OCI-LY7 (cell line): ENCODE data around the gene ADORA2A. TPM values are rescaled to one million over a fixed set of nuclear protein-coding genes. Genes with fewer than 3 reads are reported as not detected.

Source experiments
- BruUV-seq: library from RNA; stranded (reverse); fragments of 400-500 nt; replicated peaks from 2 replicates; lab custom pipeline; 2021; lab: Mats Ljungman, UMichigan
- CTCF ChIA-PET: fragments of 300-600 bp; sonication (Branson Sonifier 250); formaldehyde crosslinking; loops from one replicate; lab custom pipeline; 2022; ENCODE audit warnings: antibody characterized with exemption; ENCODE audit not compliant: unreplicated experiment; lab: Charles Lee
- POLR2A ChIA-PET: fragments of 300-600 bp; sonication (Branson Sonifier 250); formaldehyde crosslinking; loops from one replicate; lab custom pipeline; 2022; ENCODE audit warnings: antibody characterized with exemption; lab: Charles Lee
- DNase-seq: peaks from one replicate; pipeline ENCODE4 v3.0.0-alpha.2; 2015; ENCODE audit warnings: low spot score
- H2AFZ ChIP-seq: fragments of 200-600 bp; sonication (generic), shearing (Covaris generic); 2 replicates; pipeline ENCODE4 v1.6.1; 2014; ENCODE audit warnings: mild to moderate bottlenecking, antibody characterized with exemption, low read length, moderate library complexity
- H3K27ac ChIP-seq: fragments of 200-600 bp; sonication (generic); 2 replicates; pipeline ENCODE4 v1.5.1; 2014; ENCODE audit warnings: mixed run types, low read depth, mild to moderate bottlenecking, moderate library complexity, low read length, inconsistent platforms; ENCODE audit not compliant: poor library complexity, severe bottlenecking
- H3K36me3 ChIP-seq: fragments of 200-600 bp; sonication (generic); 2 replicates; pipeline ENCODE4 v1.6.1; 2014; ENCODE audit warnings: mild to moderate bottlenecking, antibody characterized with exemption, low read length, moderate library complexity, mixed read lengths; ENCODE audit not compliant: insufficient read depth
- H3K4me1 ChIP-seq: fragments of 200-600 bp; sonication (generic); 2 replicates; pipeline ENCODE4 v1.5.1; 2014; ENCODE audit warnings: mild to moderate bottlenecking, low read length; ENCODE audit not compliant: insufficient read depth, poor library complexity, severe bottlenecking
- H3K4me2 ChIP-seq: fragments of 200-600 bp; sonication (generic); 2 replicates; pipeline ENCODE4 v1.6.1; 2014; ENCODE audit warnings: mild to moderate bottlenecking, low read length
- H3K4me3 ChIP-seq: fragments of 200-600 bp; sonication (generic); 2 replicates; pipeline ENCODE4 v1.5.1; 2014; ENCODE audit warnings: mild to moderate bottlenecking, low read depth, low read length; ENCODE audit not compliant: poor library complexity, severe bottlenecking
- H3K79me2 ChIP-seq: fragments of 200-600 bp; sonication (generic); 2 replicates; pipeline ENCODE4 v1.6.1; 2016; ENCODE audit warnings: low read depth, mild to moderate bottlenecking, low read length, moderate library complexity, mixed read lengths; ENCODE audit not compliant: insufficient read depth
- H3K9me2 ChIP-seq: fragments of 200-600 bp; sonication (generic); 2 replicates; pipeline ENCODE4 v1.6.1; 2016; ENCODE audit warnings: mild to moderate bottlenecking, low read length, mixed read lengths; ENCODE audit not compliant: insufficient read depth
- H3K9me3 ChIP-seq: fragments of 200-600 bp; sonication (generic); 2 replicates; pipeline ENCODE4 v1.6.1; 2014; ENCODE audit warnings: mild to moderate bottlenecking, mixed run types, low read length, mixed read lengths
- H4K20me1 ChIP-seq: fragments of 200-600 bp; sonication (generic); 2 replicates; pipeline ENCODE4 v1.6.1; 2014; ENCODE audit warnings: mild to moderate bottlenecking, antibody characterized with exemption, low read length, moderate library complexity, mixed read lengths; ENCODE audit not compliant: insufficient read depth
- CTCF ChIP-seq: fragments of 200-600 bp; sonication (generic); conservative IDR thresholded peaks from 2 replicates; pipeline ENCODE4 v1.5.1; 2014; ENCODE audit warnings: mild to moderate bottlenecking, antibody characterized with exemption, low read length, moderate library complexity, mixed read lengths
- EZH2phosphoT487 ChIP-seq: fragments of 200-600 bp; sonication (generic); IDR thresholded peaks from 2 replicates; pipeline ENCODE4 v1.6.1; 2018; ENCODE audit warnings: low read depth, borderline replicate concordance, mild to moderate bottlenecking, mixed run types, antibody characterized with exemption, low read length, moderate library complexity, mixed read lengths
- intact Hi-C: fragments of 100-400 bp; cut with micrococcal nuclease; formaldehyde crosslinking; loops from one replicate; pipeline ENCODE4 v1.10.0; 2022; ENCODE audit not compliant: unreplicated experiment
- total RNA-seq, 2 experiments: library from RNA; depleted of rRNA in 1 of 2; stranded (reverse); fragments of >200 nt in 1 of 2; shearing (Covaris generic) in 1 of 2; gene quantifications; 2 replicates each; pipeline ENCODE4 v1.2.3, GENCODE V29; 2014 to 2022

Gene ADORA2A
- total RNA-seq, 2 experiments from 2014 or later: 35.0 to 35.7 TPM

- DNase-seq: no peak
- Histone ChIP-seq H3K9me3 (no peaks in the 10 kb centered on the region), H3K4me1 (no peaks in the 10 kb centered on the region), H3K4me2 (no peak overlapping the region), H3K79me2 (no peaks in the 10 kb centered on the region), H2AFZ (no peak overlapping the region), H3K36me3 (peaks cover 26% of the 10 kb centered on the region), H4K20me1 (no peaks in the 10 kb centered on the region), H3K27ac (no peak overlapping the region), H3K4me3 (no peak overlapping the region), H3K9me2 (no peaks in the 10 kb centered on the region)
- intact Hi-C loops: no loop called here
- CTCF ChIA-PET: no interaction called here
- no TSS peak for BruUV-seq
- no peak for TF ChIP-seq EZH2phosphoT487
- TF ChIP-seq CTCF: no peak
- POLR2A ChIA-PET: no interaction called here
These were observed 10.2 kb upstream of the ADORA2A start for GRCh38 chr22:24417200-24417599.

- no peak overlapping the region for H2AFZ ChIP-seq
- ChIA-PET POLR2A (interaction anchor here (0.5 kb wide), 1 partner anchor 86 kb away, joined by 3 read pairs; no protein-coding TSS in a partner anchor), CTCF (no interaction called here)
- H3K36me3 ChIP-seq: peaks cover 26% of the 10 kb centered on the region
- H4K20me1 ChIP-seq: no peaks in the 10 kb centered on the region
- no peak overlapping the region for H3K27ac ChIP-seq
- no peak for TF ChIP-seq EZH2phosphoT487
- TF ChIP-seq CTCF: no peak
- H3K9me2 ChIP-seq: no peaks in the 10 kb centered on the region
- intact Hi-C loops: no loop called here
- no peak for DNase-seq
- H3K79me2 ChIP-seq: no peaks in the 10 kb centered on the region
- H3K4me1 ChIP-seq: no peaks in the 10 kb centered on the region
- no peak overlapping the region for H3K4me2 ChIP-seq
- H3K4me3 ChIP-seq: no peak overlapping the region
- no TSS peak for BruUV-seq
- H3K9me3 ChIP-seq: no peaks in the 10 kb centered on the region
These were observed 9.3 kb upstream of the ADORA2A start for GRCh38 chr22:24417901-24418641.

- TF ChIP-seq CTCF (no peak), EZH2phosphoT487 (no peak)
- no TSS peak for BruUV-seq
- intact Hi-C loops: no loop called here
- Histone ChIP-seq H3K9me2 (no peaks in the 10 kb centered on the region), H3K27ac (no peak overlapping the region), H3K4me3 (no peak overlapping the region), H3K36me3 (peaks cover 26% of the 10 kb centered on the region), H4K20me1 (no peaks in the 10 kb centered on the region), H3K9me3 (no peaks in the 10 kb centered on the region), H3K4me2 (no peak overlapping the region), H3K79me2 (no peaks in the 10 kb centered on the region), H3K4me1 (no peaks in the 10 kb centered on the region), H2AFZ (no peak overlapping the region)
- ChIA-PET CTCF (no interaction called here), POLR2A (no interaction called here)
- no peak for DNase-seq
These were observed 8.5 kb upstream of the ADORA2A start for GRCh38 chr22:24418786-24419474.
